ENCODE measurements around the gene TMEM171. TPM values are rescaled to one million over a fixed set of nuclear protein-coding genes. Genes with fewer than 3 reads are reported as not detected.
A peak's percentile ranks its signal among the peaks of the same experiment; 100 is the strongest.

TMEM171 gene, protein sequence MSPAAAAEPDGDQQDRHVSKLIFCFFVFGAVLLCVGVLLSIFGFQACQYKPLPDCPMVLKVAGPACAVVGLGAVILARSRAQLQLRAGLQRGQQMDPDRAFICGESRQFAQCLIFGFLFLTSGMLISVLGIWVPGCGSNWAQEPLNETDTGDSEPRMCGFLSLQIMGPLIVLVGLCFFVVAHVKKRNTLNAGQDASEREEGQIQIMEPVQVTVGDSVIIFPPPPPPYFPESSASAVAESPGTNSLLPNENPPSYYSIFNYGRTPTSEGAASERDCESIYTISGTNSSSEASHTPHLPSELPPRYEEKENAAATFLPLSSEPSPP
- 1.7 and 2.9 TPM in 2 replicates for total RNA-seq (2014; rRNA removed; shearing (Covaris generic))
- 1.9 and 2.5 TPM in 2 replicates for polyA plus RNA-seq (2016; fragmentation: Nextera tagmentation; extraction: Ambion mirVana)
- long read RNA-seq, partial matches to known transcripts = 0 of 3 reads
- long read RNA-seq, other reads (novel, unspliced or antisense) = 1 of 3 reads

DNA sequence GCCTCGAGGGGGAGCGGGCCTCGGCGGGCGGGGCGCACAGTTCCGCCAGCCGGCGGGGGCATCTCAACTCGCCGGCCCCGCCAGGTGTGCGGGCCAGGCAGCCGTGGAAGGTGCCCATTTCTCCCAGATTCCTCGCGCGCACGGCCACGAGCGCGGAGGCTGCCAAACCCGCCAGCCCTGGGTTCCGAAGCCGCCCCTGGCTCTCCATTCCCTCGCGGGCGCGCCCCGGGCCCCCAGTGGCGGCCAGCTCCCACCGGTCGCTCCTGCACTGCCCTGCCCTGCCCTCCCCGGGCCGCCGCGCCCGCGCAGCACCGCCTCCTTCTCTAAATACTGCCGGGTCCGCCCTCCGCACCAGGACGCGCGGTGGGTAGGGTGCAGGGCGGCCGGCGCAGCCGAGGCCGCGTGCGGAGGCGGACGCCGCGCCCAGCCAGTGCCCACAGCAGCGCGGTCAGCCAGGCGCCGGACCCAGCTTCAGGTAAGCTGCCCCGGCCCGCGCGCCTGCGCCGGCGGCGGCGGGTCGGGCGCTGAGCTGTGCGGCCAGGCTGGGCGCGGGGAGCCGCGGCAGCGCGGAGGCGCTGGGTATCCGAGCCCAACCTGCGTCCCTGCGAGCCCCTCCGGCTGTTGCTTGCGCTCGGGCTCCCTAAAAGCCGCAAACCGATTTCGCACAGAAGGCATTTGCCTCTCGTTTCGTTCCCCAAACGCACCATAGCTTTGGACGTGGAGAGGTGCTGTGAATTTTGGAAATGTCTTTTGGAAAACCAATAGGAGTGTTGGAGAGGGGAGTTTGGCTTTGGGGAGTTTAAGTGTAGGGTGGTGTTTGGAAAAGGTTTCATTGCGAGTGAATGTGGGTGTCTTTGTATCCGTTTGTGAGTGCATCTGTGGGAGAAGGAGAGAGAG lies at the start of gene TMEM171:
Gene TMEM171, plus strand, starts transcription at position 354 of the 897 bp plus-strand sequence. CDS start 2,799 bp downstream, outside the sequence.
- Histone ChIP-seq H2AFZ (peak within 1 kb of the TSS; percentile 98), H3K79me2 (replicated peaks; ENCODE audit: insufficient read depth) (no peaks in the 10 kb centered on the region), H3K4me2 (peak within 1 kb of the TSS; percentile 99), H3F3A (replicated peaks; ENCODE audit: low read depth) (no peaks in the 10 kb centered on the region; the same call in 1 of the 2 replicates), H3K27ac (ENCODE audit: low read depth) (no peak within 1 kb of the TSS), H4K20me1 (replicated peaks; ENCODE audit: insufficient read depth) (no peaks in the 10 kb centered on the region), H3K4me3 (peak within 1 kb of the TSS; percentile 87), H3K36me3 (ENCODE audit: insufficient read depth) (no peaks in the 10 kb centered on the region), H3K4me1 (ENCODE audit: insufficient read depth) (peaks cover 9% of the 10 kb centered on the region; the same call in 1 of the 2 replicates), H3K9me2 (ENCODE audit: insufficient read depth) (no peaks in the 10 kb centered on the region), H3K27me3 (ENCODE audit: insufficient read depth) (peaks cover 56% of the 10 kb centered on the region)
- Mint-ChIP-seq H3K27ac (no peak within 1 kb of the TSS), H3K27me3 (ENCODE audit: insufficient read depth, low read depth, poor library complexity) (peaks cover 37% of the 10 kb centered on the region), H3K9me3 (no peaks in the 10 kb centered on the region), H3K4me3 (peak within 1 kb of the TSS; percentile 80), H3K4me1 (peaks cover 24% of the 10 kb centered on the region), H3K36me3 (ENCODE audit: low read depth) (no peaks in the 10 kb centered on the region; the same call in 2 of the 3 replicates)
- no peak for TF ChIP-seq ZNF331 (CRISPR knock-in tag; IDR thresholded peaks at IDR 0.05; ENCODE audit: low read depth)
- TF ChIP-seq, protein P1, sequence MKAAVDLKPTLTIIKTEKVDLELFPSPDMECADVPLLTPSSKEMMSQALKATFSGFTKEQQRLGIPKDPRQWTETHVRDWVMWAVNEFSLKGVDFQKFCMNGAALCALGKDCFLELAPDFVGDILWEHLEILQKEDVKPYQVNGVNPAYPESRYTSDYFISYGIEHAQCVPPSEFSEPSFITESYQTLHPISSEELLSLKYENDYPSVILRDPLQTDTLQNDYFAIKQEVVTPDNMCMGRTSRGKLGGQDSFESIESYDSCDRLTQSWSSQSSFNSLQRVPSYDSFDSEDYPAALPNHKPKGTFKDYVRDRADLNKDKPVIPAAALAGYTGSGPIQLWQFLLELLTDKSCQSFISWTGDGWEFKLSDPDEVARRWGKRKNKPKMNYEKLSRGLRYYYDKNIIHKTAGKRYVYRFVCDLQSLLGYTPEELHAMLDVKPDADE (IDR thresholded peaks at IDR 0.05) = no peak
- peak; percentile 58 for TF ChIP-seq EZH2 (IDR thresholded peaks at IDR 0.05; ENCODE audit: low read depth, unreplicated experiment)
- TF ChIP-seq, protein P2, sequence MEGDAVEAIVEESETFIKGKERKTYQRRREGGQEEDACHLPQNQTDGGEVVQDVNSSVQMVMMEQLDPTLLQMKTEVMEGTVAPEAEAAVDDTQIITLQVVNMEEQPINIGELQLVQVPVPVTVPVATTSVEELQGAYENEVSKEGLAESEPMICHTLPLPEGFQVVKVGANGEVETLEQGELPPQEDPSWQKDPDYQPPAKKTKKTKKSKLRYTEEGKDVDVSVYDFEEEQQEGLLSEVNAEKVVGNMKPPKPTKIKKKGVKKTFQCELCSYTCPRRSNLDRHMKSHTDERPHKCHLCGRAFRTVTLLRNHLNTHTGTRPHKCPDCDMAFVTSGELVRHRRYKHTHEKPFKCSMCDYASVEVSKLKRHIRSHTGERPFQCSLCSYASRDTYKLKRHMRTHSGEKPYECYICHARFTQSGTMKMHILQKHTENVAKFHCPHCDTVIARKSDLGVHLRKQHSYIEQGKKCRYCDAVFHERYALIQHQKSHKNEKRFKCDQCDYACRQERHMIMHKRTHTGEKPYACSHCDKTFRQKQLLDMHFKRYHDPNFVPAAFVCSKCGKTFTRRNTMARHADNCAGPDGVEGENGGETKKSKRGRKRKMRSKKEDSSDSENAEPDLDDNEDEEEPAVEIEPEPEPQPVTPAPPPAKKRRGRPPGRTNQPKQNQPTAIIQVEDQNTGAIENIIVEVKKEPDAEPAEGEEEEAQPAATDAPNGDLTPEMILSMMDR (conservative IDR thresholded peaks at IDR 0.05; ENCODE audit: low read depth in 2 of 2) = no peak
- peak; percentile 81 for ATAC-seq
- DNase-seq (ENCODE audit: low spot score) = peak; percentile 85

DNA sequence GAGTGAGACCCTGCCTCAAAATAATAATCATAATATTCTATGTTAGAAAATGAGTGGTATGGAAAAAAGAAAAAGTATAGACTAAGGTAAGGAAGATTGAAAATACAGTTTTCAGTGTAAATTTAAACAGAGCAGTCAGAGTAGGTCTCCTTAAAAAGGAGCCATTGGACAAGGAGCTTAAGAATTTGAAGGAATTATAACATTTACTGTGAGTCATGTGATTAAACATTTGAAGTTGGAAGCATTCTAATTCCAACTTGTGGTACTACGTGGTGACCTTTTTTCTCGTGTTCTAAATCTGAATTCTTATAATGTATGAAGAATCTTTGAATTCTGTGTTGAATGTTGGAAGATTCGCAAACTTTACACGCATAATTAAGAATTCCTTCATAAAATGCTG lies 39.3 kb upstream of the TMEM171 start:
- no peak for DNase-seq (ENCODE audit: low spot score)
- H4K20me1 ChIP-seq (replicated peaks; ENCODE audit: insufficient read depth) = no peaks in the 10 kb centered on the region
- Mint-ChIP-seq H3K36me3 (ENCODE audit: low read depth) (no peaks in the 10 kb centered on the region), H3K27ac (no peak overlapping the region), H3K27me3 (ENCODE audit: insufficient read depth, low read depth, poor library complexity) (peaks cover 4% of the 10 kb centered on the region), H3K9me3 (no peaks in the 10 kb centered on the region; the same call in 2 of the 3 replicates), H3K4me3 (no peak overlapping the region), H3K4me1 (no peaks in the 10 kb centered on the region)
- H3F3A ChIP-seq (replicated peaks; ENCODE audit: low read depth) = no peaks in the 10 kb centered on the region
- H3K4me2 ChIP-seq = no peak overlapping the region
- no peak for ATAC-seq
- H3K79me2 ChIP-seq (replicated peaks; ENCODE audit: insufficient read depth) = no peaks in the 10 kb centered on the region
- H3K27me3 ChIP-seq (ENCODE audit: insufficient read depth) = no peaks in the 10 kb centered on the region
- H3K27ac ChIP-seq (ENCODE audit: low read depth) = no peak overlapping the region
- H3K36me3 ChIP-seq (ENCODE audit: insufficient read depth) = no peaks in the 10 kb centered on the region
- no peak overlapping the region for H3K4me3 ChIP-seq
- H3K9me2 ChIP-seq (ENCODE audit: insufficient read depth) = no peaks in the 10 kb centered on the region
- no peak overlapping the region for H2AFZ ChIP-seq
- TF ChIP-seq, protein P1 (IDR thresholded peaks at IDR 0.05) = no peak
- TF ChIP-seq JUNB (IDR thresholded peaks at IDR 0.05; ENCODE audit: unreplicated experiment) (no peak), STAT1 (IDR thresholded peaks at IDR 0.05; ENCODE audit: unreplicated experiment) (no peak), ZNF331 (CRISPR knock-in tag; IDR thresholded peaks at IDR 0.05; ENCODE audit: low read depth) (no peak), EZH2phosphoT487 (IDR thresholded peaks at IDR 0.05; ENCODE audit: unreplicated experiment) (no peak), EZH2 (IDR thresholded peaks at IDR 0.05; ENCODE audit: low read depth, unreplicated experiment) (no peak), CREB1 (CRISPR knock-in tag; IDR thresholded peaks at IDR 0.05; ENCODE audit: low read depth) (no peak), ZNF114 (CRISPR knock-in tag; IDR thresholded peaks at IDR 0.05) (no peak), POLR2AphosphoS5 (IDR thresholded peaks at IDR 0.05; ENCODE audit: low read depth) (no peak), NANOG (IDR thresholded peaks at IDR 0.05; ENCODE audit: borderline replicate concordance) (no peak)
- TF ChIP-seq, protein P2 (conservative IDR thresholded peaks at IDR 0.05; ENCODE audit: low read depth in 2 of 2) = no peak
- H3K4me1 ChIP-seq (ENCODE audit: insufficient read depth) = no peaks in the 10 kb centered on the region
